Measurements from ENCODE around the gene ANKRD34A.

GRCh38 chr1:145963265-145964019 lies 933 bp downstream of the ANKRD34A start:
- TF ChIP-seq CTCF (IDR thresholded peaks at IDR 0.05) (no peak), POLR2A (IDR thresholded peaks at IDR 0.05) (no peak)

Measured in breast epithelium (tissue), 3 donors.